Activated T-helper 1 cell treated with anti-CD3 and anti-CD28 coated beads, Interleukin-12 subunit alpha, Interleukin-12 subunit beta, Interleukin-2, Interleukin-4 antibody, amounts not matched to agents 30 ng/mL and 10 ng/mL and 1 ng/mL, durations not matched to agents 14 hours and 24 hours and 36 hours (primary cell): ENCODE data around the gene ACBD3. TPM values are rescaled to one million over a fixed set of nuclear protein-coding genes. Genes with fewer than 3 reads are reported as not detected.
A peak's percentile ranks its signal among the peaks of the same experiment; 100 is the strongest.

Experiments used
- DNase-seq: peaks from one replicate; pipeline ENCODE4 v3.0.0; 2021; ENCODE audit warnings: low spot score
- H3K27ac Mint-ChIP-seq: one replicate; pipeline ENCODE4 v1.8.0; 2021; ENCODE audit warnings: mild to moderate bottlenecking, mixed read lengths
- H3K27me3 Mint-ChIP-seq: one replicate; pipeline ENCODE4 v1.8.0; 2022; ENCODE audit warnings: mild to moderate bottlenecking, moderate library complexity, mixed read lengths; ENCODE audit not compliant: insufficient read depth
- H3K36me3 Mint-ChIP-seq: one replicate; pipeline ENCODE4 v1.8.0; 2021; ENCODE audit warnings: low read depth, mixed read lengths
- H3K4me1 Mint-ChIP-seq: one replicate; pipeline ENCODE4 v1.8.0; 2021; ENCODE audit warnings: low read depth, mixed read lengths
- H3K4me3 Mint-ChIP-seq: one replicate; pipeline ENCODE4 v1.8.0; 2021; ENCODE audit warnings: mild to moderate bottlenecking, moderate library complexity, mixed read lengths
- H3K9me3 Mint-ChIP-seq: one replicate; pipeline ENCODE4 v1.8.0; 2021; ENCODE audit warnings: mixed read lengths
- intact Hi-C: fragments of 100-400 bp; cut with micrococcal nuclease; formaldehyde crosslinking; loops from one replicate; pipeline ENCODE4 v1.15.1; 2024
- total RNA-seq: library from RNA; stranded (reverse); gene quantifications from 2 replicates; pipeline ENCODE4 v1.2.3, GENCODE V29; 2022

ACBD3 gene
- total RNA-seq, 1 donor from 2014 or later: 23.6 TPM

DNA sequence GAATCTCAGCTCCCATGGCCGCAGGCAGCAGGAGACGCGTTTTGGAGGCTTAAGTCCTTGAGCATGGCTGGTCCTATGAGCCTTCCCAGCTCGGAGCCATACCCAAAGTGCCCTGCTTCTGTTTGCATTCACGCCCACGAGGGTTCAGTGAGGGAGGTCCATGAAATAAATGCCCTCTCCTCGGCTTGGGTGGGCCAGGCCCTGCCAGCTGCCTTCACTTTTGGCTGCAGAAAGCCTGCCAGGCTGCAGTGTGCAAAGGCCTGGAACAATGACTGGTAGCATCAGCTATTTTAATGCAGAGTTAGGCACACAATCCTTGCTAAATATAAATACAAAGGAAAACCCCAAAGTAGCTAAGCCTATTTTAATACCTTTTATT, 74.7 kb downstream of the ACBD3 start:
- peaks cover 9% of the 10 kb centered on the region for H3K27me3 Mint-ChIP-seq
- peak overlapping the region; percentile 71 for H3K4me3 Mint-ChIP-seq
- H3K4me1 Mint-ChIP-seq: peaks cover 25% of the 10 kb centered on the region

DNA sequence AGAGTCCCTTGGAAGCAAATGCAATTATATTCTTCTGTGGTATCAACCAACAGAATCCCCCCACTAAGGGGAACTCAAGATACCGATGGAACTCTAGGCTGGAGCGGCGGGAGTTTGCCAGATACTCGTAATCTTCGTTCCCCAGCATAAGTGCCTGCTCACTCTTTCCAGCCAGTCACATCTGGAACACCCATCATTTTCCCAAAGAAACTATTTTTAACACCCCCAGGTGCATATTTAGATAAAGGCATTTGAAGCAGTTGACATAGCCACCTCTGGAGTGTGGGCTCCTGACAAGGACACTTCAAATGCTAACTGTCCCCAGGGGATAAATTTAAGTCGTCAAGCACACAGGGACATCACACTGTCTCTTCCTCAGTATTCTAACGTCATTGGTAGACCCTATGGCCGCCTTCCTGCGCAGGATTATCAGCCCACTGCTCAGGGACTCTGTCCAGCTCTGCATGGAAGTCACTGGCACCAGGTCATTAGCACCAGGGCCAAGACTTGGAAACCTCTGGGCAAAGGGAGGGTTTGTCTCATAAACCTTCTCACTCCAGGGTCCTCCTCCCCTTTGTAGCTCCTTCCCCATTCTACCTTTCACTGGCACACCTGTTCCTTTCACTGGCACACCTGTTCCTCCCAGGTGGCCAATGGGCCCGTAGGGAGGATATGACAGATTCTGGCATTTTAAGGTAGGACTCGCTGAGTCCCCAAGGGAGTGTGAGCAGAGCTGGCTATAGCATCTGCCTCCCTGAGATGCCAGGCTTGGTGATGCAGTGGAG, 75.3 kb downstream of the ACBD3 start:
- H3K27me3 Mint-ChIP-seq: peaks cover 9% of the 10 kb centered on the region
- H3K36me3 Mint-ChIP-seq: no peaks in the 10 kb centered on the region
- DNase-seq: no peak
- peaks cover 25% of the 10 kb centered on the region for H3K4me1 Mint-ChIP-seq
- intact Hi-C loops: no loop called here
- no peaks in the 10 kb centered on the region for H3K9me3 Mint-ChIP-seq
- H3K27ac Mint-ChIP-seq: peak overlapping the region; percentile 59
- peak overlapping the region; percentile 71 for H3K4me3 Mint-ChIP-seq

More for the DNA sequence above, 74.7 kb downstream of the ACBD3 start:
- DNase-seq: no peak
- Mint-ChIP-seq H3K9me3 (no peaks in the 10 kb centered on the region), H3K27ac (no peak overlapping the region), H3K36me3 (no peaks in the 10 kb centered on the region)
- intact Hi-C loops: no loop called here

DNA sequence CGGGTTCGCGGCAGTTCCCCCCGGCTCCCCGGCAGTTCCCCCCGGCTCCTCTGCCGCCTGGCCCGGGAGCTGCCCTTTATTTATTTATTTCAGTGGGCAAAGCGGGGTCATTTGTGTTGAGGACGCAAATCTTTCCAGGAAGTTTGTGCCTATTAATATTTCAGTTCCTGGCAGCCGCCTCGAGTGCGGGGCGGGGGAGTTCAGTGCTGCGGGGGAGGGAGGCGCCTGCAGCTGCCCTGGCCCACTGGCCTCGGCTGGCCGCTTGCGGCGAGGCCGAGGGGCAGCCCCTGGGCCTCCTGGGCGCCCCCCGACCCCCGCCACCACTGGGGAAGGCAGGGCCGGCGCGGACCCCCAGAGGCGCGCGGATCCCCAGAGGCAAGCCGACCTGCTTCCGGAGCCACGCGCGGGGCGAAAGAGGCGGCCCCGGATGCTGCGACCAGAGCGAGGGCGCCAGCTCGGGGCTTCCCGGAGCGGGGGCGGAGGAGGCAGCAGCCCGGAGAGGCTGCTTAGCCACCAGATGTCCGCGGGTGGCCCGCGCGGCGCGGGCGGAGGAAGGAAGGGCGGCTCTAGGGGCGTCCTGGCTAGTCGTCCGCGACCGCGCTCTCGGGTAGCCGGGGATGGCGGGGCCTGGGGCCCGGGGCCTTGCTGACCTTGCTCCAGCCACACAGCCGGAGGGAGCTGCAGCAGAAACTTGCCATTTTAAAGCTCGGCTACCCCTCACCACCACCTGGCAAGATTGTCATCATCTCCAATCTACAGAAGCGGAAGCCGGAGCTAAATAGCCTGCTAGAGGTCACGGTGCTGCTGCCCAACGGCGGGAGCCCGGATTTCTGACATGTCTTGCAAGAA, 76.1 kb downstream of the ACBD3 start:
- H3K36me3 Mint-ChIP-seq: no peaks in the 10 kb centered on the region
- no peaks in the 10 kb centered on the region for H3K9me3 Mint-ChIP-seq
- peak; percentile 74 for DNase-seq
- H3K4me1 Mint-ChIP-seq: peaks cover 25% of the 10 kb centered on the region
- intact Hi-C loops: loop anchor here (1.0 kb wide), 2 partner anchors 12 to 45 kb away; no protein-coding TSS in a partner anchor
- H3K27ac Mint-ChIP-seq: peak overlapping the region; percentile 42
- H3K4me3 Mint-ChIP-seq: peak overlapping the region; percentile 71
- peaks cover 9% of the 10 kb centered on the region for H3K27me3 Mint-ChIP-seq

DNA sequence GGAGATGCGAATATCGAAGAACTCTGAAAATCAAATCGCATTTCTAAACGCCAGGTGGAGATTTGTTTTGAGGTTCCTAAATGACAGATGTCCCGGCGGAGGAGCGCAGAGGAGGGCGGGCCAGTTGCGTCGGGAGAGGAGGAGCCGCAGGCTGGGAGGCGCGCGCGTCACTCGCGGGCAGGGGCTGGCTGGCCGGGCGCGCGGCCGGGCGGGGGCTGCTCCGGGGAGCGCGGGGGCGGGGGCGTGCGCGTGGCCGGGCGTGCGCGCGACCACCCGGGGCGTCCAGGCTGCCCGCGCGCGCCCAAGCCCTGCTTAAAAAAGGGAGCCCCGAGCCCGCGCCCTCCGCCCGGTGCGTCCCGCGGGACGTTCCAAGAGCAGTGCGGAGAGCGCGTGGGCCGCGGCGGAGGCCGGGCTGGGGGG, 76.7 kb downstream of the ACBD3 start:
- Mint-ChIP-seq H3K4me3 (peak overlapping the region; percentile 90), H3K36me3 (no peaks in the 10 kb centered on the region), H3K27me3 (peaks cover 9% of the 10 kb centered on the region), H3K9me3 (no peaks in the 10 kb centered on the region), H3K27ac (peak overlapping the region; percentile 88), H3K4me1 (peaks cover 25% of the 10 kb centered on the region)
- intact Hi-C loops: loop anchor here (1.0 kb wide), 4 partner anchors 9 to 111 kb away; partner anchors contain the start of gene SDE2
- DNase-seq: peak; percentile 75

DNA sequence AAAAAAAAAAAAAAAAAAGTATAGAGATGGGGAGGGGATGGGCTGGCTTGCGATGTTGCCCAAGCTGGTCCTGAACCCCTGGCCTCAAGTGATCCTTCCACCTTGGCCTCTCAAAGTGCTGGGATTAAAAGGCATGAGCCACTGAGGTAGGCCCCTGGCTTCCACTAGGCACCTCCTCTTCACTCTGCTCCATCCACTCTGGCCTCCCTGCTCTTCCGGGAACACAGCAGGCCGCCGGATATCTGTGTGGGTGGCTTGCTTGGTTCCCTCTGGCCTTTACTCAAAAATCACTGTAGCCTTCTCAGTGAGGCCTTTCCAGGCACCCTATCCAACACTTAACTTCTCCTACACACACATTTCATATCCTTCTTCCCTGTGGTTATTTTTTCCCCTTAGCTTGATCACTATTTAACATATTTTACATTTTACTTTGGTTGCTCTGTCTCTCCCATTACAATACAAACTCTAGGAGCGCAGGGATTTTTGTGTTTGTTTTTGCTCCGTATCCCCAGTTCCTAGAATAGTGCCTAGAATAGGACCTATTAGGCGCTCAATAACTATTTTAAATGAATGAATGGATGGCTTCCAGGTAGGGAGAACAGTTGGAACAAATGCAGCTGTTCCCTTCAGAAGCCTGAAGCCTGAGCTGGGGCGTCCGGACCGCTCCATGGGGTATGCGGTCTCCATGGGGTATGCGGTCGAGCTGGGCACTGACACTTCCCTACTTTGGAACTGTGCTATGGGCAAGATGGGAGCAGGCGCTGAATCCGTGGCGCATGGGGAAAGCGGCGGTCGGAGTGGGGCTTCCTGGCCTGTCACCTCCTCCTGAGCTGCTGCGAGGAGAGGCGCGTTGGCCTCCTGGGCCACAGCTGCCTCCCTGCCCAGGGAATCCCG, 77.4 kb downstream of the ACBD3 start:
- Mint-ChIP-seq H3K27ac (peak overlapping the region; percentile 88), H3K4me3 (peak overlapping the region; percentile 90), H3K36me3 (no peaks in the 10 kb centered on the region), H3K27me3 (peaks cover 9% of the 10 kb centered on the region), H3K9me3 (no peaks in the 10 kb centered on the region), H3K4me1 (peaks cover 25% of the 10 kb centered on the region)
- no peak for DNase-seq
- intact Hi-C loops: loop anchor here (1.0 kb wide), 2 partner anchors 8 to 110 kb away; partner anchors contain the start of gene SDE2

DNA sequence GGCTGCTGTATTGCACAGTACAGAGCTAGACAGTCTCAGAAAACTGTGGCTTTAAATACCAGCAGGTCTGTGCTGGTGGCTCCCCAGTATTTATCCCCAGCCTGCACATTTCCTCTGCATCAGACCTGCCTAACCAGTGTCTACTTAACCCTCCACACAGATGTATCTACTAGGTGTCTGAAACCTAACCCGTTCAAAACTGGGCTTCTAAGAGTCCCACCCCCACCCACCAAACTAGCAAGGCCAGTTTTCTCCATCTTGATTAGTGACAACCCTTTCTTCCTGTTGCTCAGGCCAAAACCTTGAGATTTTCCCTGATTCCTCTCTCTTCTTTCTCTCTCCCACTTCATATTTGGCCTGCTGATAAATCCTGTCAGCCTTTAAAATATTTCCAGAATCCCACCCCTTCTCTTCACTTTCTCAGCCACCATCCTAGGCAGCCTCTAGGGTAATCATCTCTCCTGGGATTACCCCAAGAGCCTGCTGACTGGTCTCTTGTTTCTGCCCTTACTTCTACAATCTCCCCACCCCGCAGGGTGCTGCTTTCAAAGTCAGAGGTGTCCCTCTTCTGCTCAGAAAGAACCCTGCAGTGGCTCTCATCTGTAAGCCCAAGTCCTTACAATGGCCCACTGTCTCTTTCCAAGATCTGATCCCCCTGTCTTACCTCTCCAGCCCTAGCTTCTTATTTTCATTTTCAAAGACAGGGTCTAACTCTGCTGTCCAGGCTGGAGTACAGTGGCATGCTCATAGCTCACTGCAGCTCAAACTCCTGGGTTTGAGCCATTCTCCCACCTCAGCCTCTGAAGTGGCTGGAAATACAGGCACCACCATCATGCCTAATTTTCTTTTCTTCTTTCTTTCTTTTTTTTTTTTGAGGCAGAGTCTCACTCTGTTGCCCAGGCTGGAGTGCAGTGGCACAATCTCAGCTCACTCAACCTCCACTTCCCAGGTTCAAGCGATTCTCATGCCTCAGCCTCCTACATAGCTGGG, 78.8 kb downstream of the ACBD3 start:
- no peaks in the 10 kb centered on the region for H3K36me3 Mint-ChIP-seq
- no peak overlapping the region for H3K27ac Mint-ChIP-seq
- H3K4me3 Mint-ChIP-seq: no peak overlapping the region
- no peaks in the 10 kb centered on the region for H3K9me3 Mint-ChIP-seq
- intact Hi-C loops: no loop called here
- H3K27me3 Mint-ChIP-seq: peaks cover 6% of the 10 kb centered on the region
- peaks cover 24% of the 10 kb centered on the region for H3K4me1 Mint-ChIP-seq
- DNase-seq: no peak

DNA sequence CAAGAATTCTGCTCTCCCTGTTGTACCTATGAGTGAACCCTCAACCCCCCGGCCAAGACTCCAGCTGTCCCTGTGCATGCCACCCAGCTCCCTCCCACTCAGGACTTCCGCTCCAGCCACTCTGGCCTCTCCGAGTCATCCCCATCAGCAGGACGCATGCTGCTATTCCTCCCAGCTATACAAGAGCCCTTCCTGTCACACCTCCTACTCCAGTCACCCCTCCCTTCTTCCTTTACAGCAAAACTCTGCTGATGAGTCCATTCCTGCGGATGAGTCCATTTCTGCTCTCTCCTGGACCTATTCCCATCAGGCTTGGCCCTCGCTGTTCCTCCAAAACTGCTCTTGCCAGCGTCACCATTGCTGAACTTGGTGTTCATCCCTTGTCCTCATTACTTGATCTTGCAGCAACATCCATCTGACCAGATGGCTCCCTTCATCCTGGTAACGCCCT, 81.8 kb downstream of the ACBD3 start:
- Mint-ChIP-seq H3K36me3 (no peaks in the 10 kb centered on the region), H3K4me3 (no peak overlapping the region), H3K9me3 (no peaks in the 10 kb centered on the region), H3K27me3 (peaks cover 6% of the 10 kb centered on the region), H3K4me1 (peaks cover 21% of the 10 kb centered on the region), H3K27ac (no peak overlapping the region)
- no peak for DNase-seq
- intact Hi-C loops: no loop called here

DNA sequence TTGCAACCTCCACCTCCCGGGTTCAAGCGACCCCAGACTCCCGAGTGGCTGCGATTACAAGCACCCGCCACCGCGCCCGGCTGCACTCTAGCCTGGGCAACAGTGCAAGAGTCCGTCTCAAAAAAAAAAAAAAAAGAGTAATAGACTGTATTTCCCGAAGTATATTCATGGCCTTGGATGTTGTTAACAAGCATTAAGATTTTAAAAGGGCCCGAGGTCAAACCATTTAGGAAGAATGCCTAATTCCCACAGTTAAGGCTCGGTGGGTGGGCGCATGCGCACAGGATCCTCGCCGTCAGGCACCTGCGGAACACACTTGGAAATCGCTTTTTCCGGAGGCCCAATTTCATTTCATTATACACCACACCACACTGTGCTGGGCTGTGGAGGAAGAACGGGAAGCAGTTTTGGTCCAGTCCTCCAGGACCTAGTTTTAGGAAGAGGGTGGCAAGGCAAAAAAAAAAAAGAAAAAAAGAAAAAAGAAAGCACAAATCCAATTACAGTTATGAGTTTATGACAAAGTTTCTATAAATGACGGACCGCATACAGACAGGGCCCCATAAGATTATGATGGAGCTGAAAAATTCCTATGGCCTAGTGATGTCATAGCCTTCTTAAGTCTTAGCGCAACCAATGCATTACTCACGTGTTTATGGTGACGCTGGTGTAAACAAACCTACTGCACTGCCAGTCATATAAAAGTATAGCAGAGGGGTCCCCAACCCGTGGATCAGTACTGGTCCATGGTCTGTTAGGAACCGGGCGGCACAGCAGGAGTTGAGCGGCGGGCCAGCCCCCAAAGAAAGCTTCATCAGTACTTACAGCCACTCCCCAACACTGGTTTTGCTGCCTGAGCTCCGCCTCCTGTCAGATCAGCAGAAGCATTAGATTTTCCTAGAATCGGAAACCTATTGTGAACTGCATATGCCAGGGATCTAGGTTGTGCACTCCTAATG, 85.8 kb downstream of the ACBD3 start:
- no peaks in the 10 kb centered on the region for H3K36me3 Mint-ChIP-seq
- no peak for DNase-seq
- H3K4me3 Mint-ChIP-seq: peak overlapping the region; percentile 78
- intact Hi-C loops: loop anchor here (1.0 to 2.0 kb wide), 3 partner anchors 9 to 36 kb away; no protein-coding TSS in a partner anchor
- peaks cover 16% of the 10 kb centered on the region for H3K4me1 Mint-ChIP-seq
- H3K27me3 Mint-ChIP-seq: peaks cover 8% of the 10 kb centered on the region
- H3K27ac Mint-ChIP-seq: no peak overlapping the region
- no peaks in the 10 kb centered on the region for H3K9me3 Mint-ChIP-seq

DNA sequence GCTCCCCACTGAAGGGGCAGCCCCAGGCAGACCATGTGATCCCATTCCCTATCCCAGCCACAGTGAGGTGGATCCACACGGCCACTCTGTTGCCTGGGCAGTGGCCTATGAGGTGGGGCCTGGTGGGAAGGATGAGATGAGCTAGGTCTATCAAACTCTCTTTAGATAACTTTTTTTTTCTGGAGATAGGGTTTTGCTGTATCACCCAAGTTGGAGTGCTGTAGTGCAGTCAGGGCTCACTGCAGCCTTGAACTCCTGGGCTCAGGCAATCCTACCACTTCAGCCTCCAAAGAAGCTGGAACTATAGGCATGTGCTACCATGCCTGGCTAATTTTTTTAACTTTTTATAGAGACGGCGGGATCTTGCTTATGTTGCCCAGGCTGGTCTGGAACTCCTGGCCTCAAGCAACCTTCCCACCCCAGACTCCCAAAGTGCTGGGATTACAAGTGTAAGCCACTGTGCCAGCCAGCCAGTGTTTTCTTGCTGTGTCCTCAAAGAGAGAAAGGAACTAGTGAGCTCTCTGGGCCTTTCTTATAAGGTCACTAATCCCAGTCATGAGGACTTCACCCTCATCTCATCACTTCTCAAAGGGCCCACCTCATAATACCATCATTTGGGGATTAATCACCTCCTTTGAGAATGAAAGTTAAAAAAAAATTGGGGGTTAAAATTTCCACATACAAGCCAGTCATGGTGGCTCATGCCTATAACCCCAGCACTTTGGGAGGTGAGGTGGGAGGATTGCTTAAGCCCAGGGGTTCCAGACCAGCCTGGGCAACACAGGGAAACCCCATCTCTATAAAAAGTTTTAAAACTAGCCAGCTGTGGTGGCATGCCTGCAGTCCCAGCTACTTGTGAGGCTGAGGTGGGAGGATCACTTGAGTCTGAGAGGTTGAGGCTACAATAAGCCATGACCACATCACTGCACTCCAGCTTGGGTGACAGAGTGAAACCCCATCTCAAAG, 87.4 kb downstream of the ACBD3 start:
- intact Hi-C loops: no loop called here
- H3K9me3 Mint-ChIP-seq: no peaks in the 10 kb centered on the region
- H3K4me3 Mint-ChIP-seq: no peak overlapping the region
- no peak overlapping the region for H3K27ac Mint-ChIP-seq
- DNase-seq: no peak
- peaks cover 16% of the 10 kb centered on the region for H3K4me1 Mint-ChIP-seq
- peaks cover 14% of the 10 kb centered on the region for H3K27me3 Mint-ChIP-seq
- H3K36me3 Mint-ChIP-seq: no peaks in the 10 kb centered on the region
